GM18870 (cell line): ENCODE measurements around the gene TSC22D1.

Experiments used
- ATAC-seq: cut with Tn5 transposase; IDR thresholded peaks from one replicate; pipeline ENCODE4 v1.9.1; 2021; ENCODE audit warnings: moderate library complexity; ENCODE audit not compliant: unreplicated experiment

TSC22D1 gene

GRCh38 chr13:44433863-44434765, 142.0 kb downstream of the TSC22D1 start:
- ATAC-seq: no peak

DNA sequence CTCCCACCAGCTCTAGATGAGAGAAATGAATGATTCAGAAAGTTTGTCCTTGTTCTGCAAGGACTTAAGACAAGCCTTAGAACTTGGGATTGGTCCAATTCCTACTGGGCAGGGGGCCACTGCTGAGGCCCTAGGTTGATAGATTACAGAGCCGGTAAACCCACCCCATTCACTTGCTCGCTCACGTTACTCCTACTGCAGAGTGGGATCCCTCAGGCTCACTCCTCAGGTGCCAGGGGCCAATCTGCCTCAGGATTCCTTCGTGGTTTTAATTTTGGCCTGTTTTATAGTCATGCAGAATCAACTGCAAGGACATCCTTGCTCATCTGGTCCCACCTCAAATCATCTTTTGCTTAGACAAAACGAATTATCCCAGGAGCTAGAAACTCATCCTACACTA, 143.5 kb downstream of the TSC22D1 start:
- no peak for ATAC-seq

- no peak for ATAC-seq
Observed at GRCh38 chr13:44431150-44431549, 145.0 kb downstream of the TSC22D1 start.

DNA sequence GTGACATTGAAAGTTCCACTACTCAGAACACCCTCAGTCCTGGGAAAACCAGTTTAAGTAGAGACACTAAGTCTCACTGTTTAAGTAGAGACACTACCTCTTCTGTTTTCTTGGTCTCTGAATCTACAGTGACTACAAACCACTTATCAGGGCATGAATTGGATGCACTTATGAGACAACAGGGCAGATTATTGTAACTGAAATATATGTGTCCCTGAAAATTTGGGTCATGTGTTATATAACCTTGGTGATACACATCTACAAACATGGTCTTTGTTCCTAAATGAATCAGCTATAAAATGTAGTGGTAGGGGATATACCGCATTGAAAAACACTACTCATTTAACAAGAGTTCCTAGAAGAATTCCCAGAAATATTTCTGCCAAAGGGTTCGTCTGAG, 146.8 kb downstream of the TSC22D1 start:
- ATAC-seq: no peak

DNA sequence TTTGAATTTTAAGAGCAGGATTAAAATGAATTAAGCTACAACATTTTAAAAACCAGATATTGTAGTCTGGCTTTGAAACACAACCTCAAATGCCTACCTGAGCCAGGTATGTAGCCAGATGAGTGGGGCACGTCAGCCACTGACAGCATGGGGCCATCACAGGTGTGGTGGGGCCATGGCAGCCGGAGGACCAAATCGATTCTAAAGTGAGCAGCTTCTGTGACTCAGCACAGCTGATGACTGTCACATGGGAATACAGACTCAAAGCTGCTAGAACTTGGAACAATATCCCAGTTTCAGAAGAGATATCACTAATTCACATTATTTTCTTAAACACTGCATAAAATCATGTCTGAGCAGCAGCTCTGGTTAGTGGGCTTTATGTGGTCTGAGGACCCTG, 149.7 kb downstream of the TSC22D1 start:
- ATAC-seq: no peak

- ATAC-seq: no peak
Observed at GRCh38 chr13:44425815-44426078, 150.4 kb downstream of the TSC22D1 start.

DNA sequence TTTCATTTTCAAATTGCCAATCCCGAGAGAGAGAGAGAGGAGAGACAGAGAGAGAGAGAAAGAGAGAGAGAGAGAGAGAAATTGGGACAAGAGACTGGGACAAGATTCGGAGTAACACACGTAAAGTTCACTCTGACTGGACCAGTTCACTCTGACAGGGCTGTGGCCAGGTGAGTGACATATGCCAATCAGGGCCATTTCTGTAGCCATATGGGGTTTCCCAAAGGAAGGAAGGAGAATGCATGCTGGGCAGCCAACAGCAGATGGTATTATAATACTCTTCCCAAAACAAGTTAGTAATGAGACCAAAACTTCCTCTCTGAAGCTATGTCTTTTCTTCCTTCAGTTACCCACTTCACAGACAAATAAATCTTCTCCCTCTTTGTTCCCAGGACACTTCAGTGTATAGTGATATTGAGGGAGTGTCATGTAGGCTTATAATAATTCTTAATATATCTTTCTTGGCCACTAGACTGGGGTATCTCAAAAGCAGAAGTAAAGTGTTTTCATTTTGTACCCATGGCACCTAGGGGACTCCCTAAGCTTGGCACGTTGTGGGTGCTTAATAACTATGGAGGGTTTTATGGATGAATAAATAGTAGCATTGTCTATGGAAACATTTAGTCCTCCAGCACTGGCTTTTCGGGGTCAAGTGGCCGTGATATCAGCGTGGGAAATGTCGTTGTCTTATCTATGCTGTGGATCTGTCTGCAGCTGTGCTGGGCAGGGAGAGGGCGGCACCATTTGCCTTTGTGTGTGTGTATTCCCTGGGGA, 150.9 kb downstream of the TSC22D1 start:
- ATAC-seq: no peak

DNA sequence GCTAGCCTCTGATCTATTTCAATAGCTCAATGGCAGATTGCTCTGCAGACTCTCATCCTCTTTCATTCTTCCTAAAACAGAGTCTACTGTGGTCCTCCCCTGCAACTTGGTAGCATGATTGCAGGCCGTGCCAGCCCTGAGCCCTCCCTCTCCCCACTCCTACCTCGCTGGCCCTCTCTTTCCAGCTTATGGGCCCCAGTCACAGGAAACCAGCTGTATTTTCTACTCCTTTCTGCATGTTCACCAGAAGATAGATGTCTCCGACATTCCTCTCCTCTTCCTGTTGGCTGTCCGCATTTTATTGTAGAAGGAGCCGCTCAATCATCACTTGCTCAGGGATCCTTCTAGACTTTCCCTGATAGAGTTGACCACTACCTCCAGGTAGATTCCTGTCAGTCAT, 152.3 kb downstream of the TSC22D1 start:
- ATAC-seq: no peak

DNA sequence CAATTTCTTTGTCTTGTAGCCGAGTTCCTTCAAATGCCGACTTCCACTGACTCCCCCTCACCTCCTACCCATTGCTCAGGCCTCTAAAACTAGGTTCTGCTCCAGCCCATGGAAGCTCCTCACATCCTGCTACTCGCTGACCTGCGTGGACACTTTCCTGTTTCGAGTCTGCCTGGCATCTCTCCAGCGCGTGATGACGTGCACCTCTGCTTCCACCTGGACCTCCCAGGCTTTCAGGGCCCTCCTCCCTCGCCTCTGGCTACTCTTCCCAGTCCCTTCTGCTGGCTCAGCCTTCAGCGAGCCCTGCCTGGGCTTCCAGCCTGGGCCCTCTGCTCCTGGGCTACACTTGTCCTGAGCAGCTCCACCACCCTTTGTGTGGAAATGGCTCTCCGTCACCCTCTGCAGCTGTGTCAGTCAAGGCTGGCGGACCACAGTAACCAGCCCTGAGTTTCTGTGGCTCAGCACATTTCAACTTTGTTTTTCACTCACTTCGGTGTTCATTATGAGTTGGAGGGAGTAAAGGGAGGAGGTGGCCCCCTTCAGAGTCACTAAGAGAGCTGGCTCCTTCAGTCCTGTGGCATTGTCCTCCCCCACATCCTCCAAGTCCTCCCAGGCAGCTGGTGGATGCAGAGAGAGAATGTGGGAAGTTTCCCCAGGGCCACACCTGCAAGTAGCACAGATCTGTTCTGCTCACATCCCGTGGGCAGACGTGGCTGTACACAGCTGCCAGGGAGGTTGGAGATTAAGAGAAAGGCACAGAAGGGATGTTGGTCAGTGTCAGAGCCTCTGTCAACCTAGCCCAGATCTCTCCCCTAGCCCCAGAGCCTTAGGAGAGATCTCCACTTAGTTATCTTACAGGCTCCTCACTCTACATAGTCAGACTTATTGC, 153.1 kb downstream of the TSC22D1 start:
- no peak for ATAC-seq

GRCh38 chr13:44421853-44422525, 154.1 kb downstream of the TSC22D1 start:
- no peak for ATAC-seq

GRCh38 chr13:44420376-44421220, 155.5 kb downstream of the TSC22D1 start:
- no peak for ATAC-seq

DNA sequence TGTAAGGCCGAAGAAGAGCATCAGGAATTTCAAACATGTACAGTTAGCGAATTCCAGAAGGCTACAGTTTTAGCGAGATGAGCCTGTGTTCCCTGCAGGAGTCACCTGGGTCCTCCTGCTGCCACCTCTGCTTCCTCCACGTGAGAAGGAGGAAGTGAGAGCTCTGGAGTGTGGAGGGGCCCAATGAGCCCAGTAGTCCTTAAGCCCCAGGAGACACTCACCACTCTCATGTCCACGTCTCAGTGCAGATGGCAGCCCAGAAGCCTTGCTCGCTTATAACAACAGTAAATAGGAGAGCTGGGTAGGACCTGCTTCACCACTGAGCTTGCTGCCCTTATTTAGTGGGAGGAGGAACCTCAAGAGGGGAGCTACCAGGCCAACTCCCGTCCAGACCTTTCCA, 158.3 kb downstream of the TSC22D1 start:
- no peak for ATAC-seq

GRCh38 chr13:44417446-44417845, 158.7 kb downstream of the TSC22D1 start:
- ATAC-seq: no peak

GRCh38 chr13:44416744-44417143, 159.4 kb downstream of the TSC22D1 start:
- ATAC-seq: no peak

DNA sequence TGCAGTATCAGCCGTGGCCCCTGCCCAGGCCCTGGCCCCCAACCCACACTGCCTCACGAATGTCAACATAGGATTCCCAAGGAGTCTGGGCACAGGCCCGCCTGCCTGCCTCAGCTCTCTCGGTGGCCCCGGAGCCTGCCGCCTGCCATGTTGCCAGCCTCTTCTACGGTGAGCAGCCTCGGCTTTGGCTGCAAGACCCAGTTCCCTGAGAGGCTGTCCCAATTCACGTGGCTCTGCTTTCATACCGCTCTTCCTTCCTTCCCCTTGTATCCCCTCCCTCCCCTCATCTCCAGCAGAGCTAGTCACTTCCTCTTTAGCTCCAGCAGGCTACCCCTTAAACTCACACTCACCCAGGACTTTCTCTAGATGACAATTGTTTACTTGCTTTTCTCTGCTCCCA, 159.8 kb downstream of the TSC22D1 start:
- no peak for ATAC-seq

- ATAC-seq: no peak
Observed at GRCh38 chr13:44415815-44416214, 160.3 kb downstream of the TSC22D1 start.

DNA sequence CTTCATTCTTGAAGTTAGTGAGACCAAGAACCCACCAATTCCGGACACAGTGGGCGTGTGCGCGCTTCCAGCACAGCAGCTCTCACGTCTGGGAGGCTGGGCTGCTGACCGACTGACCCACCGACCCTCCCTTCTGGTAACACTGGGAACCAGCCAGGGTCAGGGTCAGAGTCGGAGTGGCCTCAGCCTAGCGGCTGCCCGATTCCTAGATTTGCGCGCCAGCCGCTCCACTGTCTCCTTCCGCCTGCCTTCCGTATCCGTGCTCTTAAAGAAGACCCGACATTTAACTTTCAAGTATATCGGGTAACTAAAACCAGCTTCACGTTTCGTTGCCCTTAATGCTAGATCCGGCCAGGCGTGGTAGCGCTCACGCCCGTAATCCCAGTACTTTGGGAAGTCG, 161.4 kb downstream of the TSC22D1 start:
- ATAC-seq: no peak

DNA sequence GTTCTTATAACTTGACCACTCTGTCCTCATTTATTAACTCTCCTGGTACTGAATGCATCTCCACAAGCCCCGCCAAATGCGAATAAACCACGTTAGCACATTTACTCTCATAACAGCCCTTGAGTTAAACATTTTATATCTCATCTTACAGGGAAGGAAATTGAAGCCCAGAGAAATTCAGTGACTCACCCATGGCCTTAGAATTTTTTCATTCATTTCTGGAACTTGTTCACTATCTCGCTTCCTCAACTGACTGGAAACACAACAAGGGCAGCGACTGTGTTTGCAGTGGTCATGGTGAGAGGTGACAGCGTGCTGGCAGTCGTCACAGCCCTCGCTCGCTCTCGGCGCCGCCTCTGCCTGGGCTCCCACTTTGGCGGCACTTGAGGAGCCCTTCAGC, 163.0 kb downstream of the TSC22D1 start:
- no peak for ATAC-seq

DNA sequence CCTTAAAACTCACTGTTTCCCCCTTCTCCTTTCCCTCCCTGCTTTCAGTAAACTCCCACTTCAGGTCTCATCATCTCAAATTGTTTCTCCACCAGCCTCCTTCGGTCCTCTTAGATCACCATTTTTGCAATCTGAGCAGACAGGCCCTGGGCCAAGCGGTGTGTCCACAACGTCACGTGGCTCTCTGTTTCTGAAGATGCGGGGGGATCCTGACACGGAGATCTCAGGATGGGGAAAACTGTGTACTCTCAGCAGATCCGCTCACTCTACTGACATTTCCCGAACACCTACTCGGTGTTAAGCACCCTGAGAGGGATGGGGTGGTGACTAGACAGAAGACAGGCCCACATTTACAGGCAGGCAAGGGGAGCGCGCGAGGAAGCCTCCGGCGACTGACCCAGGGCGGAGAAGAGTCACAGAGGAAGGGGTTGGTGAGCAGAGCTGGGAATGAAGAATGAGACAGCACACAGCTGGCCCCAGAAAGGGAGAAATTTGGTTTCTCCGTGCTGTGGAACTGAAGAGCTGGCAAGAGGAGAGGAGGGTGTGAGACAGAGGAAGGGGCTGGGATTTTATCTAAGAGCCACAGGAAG, 163.7 kb downstream of the TSC22D1 start:
- no peak for ATAC-seq

DNA sequence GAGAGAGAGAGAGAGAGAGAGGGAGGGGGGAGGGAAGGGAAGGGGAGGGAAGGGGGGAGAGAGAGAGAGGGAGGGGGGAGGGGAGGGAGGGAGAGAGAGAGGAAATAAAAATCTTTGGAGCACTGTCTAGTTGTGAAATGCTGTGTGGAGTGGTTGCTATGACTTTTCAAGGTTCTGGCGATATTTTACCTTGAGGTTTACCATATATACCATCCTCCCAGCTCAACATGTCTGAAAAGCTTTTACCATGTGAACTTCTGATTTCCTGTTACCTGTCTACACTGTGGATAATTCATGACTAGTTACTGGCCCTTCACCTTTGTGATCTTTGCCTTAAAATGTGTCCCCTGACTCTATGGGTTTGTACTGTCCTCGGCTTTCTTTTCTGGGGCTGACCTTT, 164.3 kb downstream of the TSC22D1 start:
- ATAC-seq: no peak
